Measurements from ENCODE around the gene FRMD3.

FRMD3 gene

DNA sequence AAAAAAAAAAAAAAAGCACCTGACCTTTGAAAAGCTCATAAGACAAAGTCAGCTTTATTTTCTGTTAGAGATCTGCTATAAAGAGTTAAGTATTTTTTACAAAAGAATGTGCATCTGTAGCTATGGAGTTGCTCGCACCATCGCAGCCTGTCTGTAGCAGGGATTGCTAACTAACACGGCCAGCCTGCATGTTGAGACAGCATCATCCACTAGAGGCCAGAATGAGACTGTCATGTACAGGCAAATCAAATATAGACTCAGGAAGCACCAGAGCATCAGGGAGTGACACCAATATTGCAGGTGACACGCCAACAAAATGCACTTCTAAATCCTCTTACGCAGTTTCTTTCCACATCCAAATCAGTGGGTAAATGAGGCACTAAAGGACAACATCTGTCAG lies 339.0 kb downstream of the FRMD3 start:
- Histone ChIP-seq H3K36me3 (no peaks in the 10 kb centered on the region), H3K4me3 (ENCODE audit: low read depth, low read length) (no peak overlapping the region), H3K9me3 (ENCODE audit: severe bottlenecking) (no peaks in the 10 kb centered on the region), H3K27me3 (ENCODE audit: insufficient read depth, low read depth, severe bottlenecking) (no peaks in the 10 kb centered on the region), H3K27ac (no peak overlapping the region)
- peak; percentile 60 for DNase-seq
- TF ChIP-seq CTCF (IDR thresholded peaks at IDR 0.05; ENCODE audit: low read depth, low read length): peak; percentile 82

- Histone ChIP-seq H3K4me3 (ENCODE audit: low read depth, low read length) (no peak overlapping the region), H3K9me3 (ENCODE audit: severe bottlenecking) (no peaks in the 10 kb centered on the region), H3K27me3 (ENCODE audit: insufficient read depth, low read depth, severe bottlenecking) (no peaks in the 10 kb centered on the region), H3K27ac (no peak overlapping the region), H3K36me3 (no peaks in the 10 kb centered on the region)
- no peak for DNase-seq
- TF ChIP-seq CTCF (IDR thresholded peaks at IDR 0.05; ENCODE audit: low read depth, low read length): no peak
Observed at GRCh38 chr9:83198371-83198770, 339.8 kb downstream of the FRMD3 start.

GRCh38 chr9:83197591-83197990 lies 340.6 kb downstream of the FRMD3 start:
- H3K27me3 ChIP-seq (ENCODE audit: insufficient read depth, low read depth, severe bottlenecking): no peaks in the 10 kb centered on the region
- H3K4me3 ChIP-seq (ENCODE audit: low read depth, low read length): no peak overlapping the region
- no peaks in the 10 kb centered on the region for H3K36me3 ChIP-seq
- no peak overlapping the region for H3K27ac ChIP-seq
- H3K9me3 ChIP-seq (ENCODE audit: severe bottlenecking): no peaks in the 10 kb centered on the region
- TF ChIP-seq CTCF (IDR thresholded peaks at IDR 0.05; ENCODE audit: low read depth, low read length): no peak
- no peak for DNase-seq

DNA sequence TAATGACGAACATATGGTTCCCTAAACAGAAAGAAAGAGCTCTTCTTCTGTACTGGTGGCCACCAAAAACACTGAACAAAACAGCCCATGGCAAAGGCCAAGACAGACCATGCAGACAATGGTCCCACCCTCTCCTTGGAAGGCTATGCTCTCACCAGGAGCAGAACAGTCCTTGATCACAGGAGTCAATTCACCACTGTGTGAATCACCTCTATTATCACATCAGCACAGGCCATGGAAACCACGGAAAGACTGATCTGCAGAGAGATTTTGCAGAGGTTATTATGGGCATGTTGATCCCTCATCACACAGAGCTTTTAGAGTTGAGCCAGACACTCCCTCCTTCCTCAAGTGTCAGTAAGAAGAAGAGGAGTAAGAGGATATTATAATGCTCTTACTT lies 341.3 kb downstream of the FRMD3 start:
- H3K4me3 ChIP-seq (ENCODE audit: low read depth, low read length): no peak overlapping the region
- no peak for DNase-seq
- H3K9me3 ChIP-seq (ENCODE audit: severe bottlenecking): no peaks in the 10 kb centered on the region
- TF ChIP-seq CTCF (IDR thresholded peaks at IDR 0.05; ENCODE audit: low read depth, low read length): no peak
- H3K27me3 ChIP-seq (ENCODE audit: insufficient read depth, low read depth, severe bottlenecking): no peaks in the 10 kb centered on the region
- H3K36me3 ChIP-seq: no peaks in the 10 kb centered on the region
- no peak overlapping the region for H3K27ac ChIP-seq
